ENCODE measurements around the gene OTUD7B. TPM values are rescaled to one million over a fixed set of nuclear protein-coding genes. Genes with fewer than 3 reads are reported as not detected.

Gene OTUD7B
- total RNA-seq, 1 experiment from 2014 or later, result 11.5 TPM

DNA sequence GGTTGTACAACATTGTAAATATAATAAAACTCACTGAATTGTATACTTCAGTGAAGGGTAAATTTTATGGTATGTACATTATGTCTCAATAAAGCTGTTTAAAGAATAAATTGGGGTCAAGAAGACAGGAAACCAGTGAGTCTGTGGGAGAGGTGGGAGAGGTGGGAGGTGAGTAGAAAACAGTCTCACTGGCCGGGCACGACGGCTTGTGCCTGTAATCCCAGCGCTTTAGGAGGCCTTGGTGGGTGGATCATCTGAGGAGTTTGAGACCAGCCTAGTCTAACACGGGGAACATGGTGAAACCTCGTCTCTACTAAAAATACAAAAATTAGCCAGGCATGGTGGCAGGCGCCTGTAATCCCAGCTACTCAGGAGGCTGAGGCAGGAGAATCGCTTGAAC, 78.1 kb downstream of the OTUD7B start:
- Histone ChIP-seq H3K27me3 (ENCODE audit: low read length) (no peaks in the 10 kb centered on the region), H3K4me2 (ENCODE audit: low read length) (no peak overlapping the region), H3K27ac (ENCODE audit: low read length) (no peak overlapping the region), H3K4me3 (ENCODE audit: low read length) (no peak overlapping the region), H3K9ac (ENCODE audit: low read length) (no peak overlapping the region), H3K4me1 (ENCODE audit: insufficient read depth, low read length) (peaks cover 38% of the 10 kb centered on the region), H3K9me3 (ENCODE audit: low read length) (no peaks in the 10 kb centered on the region), H3F3A (ENCODE audit: low read length, unreplicated experiment) (no peaks in the 10 kb centered on the region), H3K36me3 (ENCODE audit: low read depth, low read length) (no peaks in the 10 kb centered on the region), H2AFZ (ENCODE audit: low read length) (no peak overlapping the region), H3K9me2 (replicated peaks; ENCODE audit: low read length) (no peaks in the 10 kb centered on the region), H3K79me2 (ENCODE audit: low read length) (peaks cover 2% of the 10 kb centered on the region), H4K20me1 (ENCODE audit: low read length) (no peaks in the 10 kb centered on the region)
- ChIA-PET POLR2A (ENCODE audit: unreplicated experiment) (interaction anchor here (0.7 kb wide), 1 partner anchor 47 kb away, joined by 6 read pairs; no protein-coding TSS in a partner anchor), CTCF (no interaction called here)
- intact Hi-C loops (cut with micrococcal nuclease), result no loop called here
- DNase-seq (no peak), ATAC-seq (peak; percentile 5)
- TF ChIP-seq, protein P1, sequence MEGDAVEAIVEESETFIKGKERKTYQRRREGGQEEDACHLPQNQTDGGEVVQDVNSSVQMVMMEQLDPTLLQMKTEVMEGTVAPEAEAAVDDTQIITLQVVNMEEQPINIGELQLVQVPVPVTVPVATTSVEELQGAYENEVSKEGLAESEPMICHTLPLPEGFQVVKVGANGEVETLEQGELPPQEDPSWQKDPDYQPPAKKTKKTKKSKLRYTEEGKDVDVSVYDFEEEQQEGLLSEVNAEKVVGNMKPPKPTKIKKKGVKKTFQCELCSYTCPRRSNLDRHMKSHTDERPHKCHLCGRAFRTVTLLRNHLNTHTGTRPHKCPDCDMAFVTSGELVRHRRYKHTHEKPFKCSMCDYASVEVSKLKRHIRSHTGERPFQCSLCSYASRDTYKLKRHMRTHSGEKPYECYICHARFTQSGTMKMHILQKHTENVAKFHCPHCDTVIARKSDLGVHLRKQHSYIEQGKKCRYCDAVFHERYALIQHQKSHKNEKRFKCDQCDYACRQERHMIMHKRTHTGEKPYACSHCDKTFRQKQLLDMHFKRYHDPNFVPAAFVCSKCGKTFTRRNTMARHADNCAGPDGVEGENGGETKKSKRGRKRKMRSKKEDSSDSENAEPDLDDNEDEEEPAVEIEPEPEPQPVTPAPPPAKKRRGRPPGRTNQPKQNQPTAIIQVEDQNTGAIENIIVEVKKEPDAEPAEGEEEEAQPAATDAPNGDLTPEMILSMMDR (conservative IDR thresholded peaks at IDR 0.05; ENCODE audit: low read depth, low read length), result no peak
- TF ChIP-seq EZH2phosphoT487 (IDR thresholded peaks at IDR 0.05; ENCODE audit: borderline replicate concordance, low read length) (no peak), EZH2 (IDR thresholded peaks at IDR 0.05; ENCODE audit: low read length, unreplicated experiment) (no peak)
- no TSS peak for BruUV-seq (replicated peaks)

DNA sequence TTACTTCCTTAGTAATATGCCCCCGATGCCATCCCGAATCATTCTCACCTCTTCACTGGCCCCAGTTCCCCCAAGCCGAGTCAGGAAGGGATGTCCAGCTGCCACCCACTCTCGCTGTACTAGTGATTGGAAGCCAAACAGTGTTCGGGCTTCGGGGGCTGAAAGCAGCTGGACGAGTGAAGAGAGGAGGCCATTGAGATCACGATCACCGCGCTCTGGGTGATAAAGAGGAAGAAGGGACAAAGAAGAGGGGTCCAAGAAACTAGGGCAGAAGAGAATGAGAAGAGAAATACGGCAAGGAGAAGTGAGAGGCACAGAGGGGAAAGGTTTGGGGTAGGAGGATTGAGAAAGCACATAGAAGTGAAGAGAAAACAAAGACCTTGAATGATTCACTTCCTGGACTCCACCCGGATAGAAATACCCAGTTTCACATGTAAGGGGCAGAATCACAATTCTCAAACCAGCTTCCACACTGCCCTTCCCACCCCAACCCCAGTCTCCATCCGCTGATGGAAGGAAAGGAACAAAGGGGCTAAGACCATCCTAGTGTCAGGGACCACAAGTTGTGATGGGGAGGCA, 79.2 kb downstream of the OTUD7B start:
- TF ChIP-seq EZH2 (IDR thresholded peaks at IDR 0.05; ENCODE audit: low read length, unreplicated experiment), result no peak
- TF ChIP-seq, protein P1 (conservative IDR thresholded peaks at IDR 0.05; ENCODE audit: low read depth, low read length), result 0 out of 2 replicates have a peak, but pooled peaks have one; percentile 8
- no peaks in the 10 kb centered on the region for H3K9me2 ChIP-seq (replicated peaks; ENCODE audit: low read length)
- ChIA-PET POLR2A (ENCODE audit: unreplicated experiment) (no interaction called here), CTCF (no interaction called here)
- H4K20me1 ChIP-seq (ENCODE audit: low read length), result peaks cover 9% of the 10 kb centered on the region; the same call in 1 of the 2 replicates
- peak overlapping the region; percentile 63 for H2AFZ ChIP-seq (ENCODE audit: low read length)
- H3K9me3 ChIP-seq (ENCODE audit: low read length), result no peaks in the 10 kb centered on the region
- peaks cover 9% of the 10 kb centered on the region for H3K36me3 ChIP-seq (ENCODE audit: low read depth, low read length)
- intact Hi-C loops (cut with micrococcal nuclease), result no loop called here
- H3K27ac ChIP-seq (ENCODE audit: low read length), result peak overlapping the region; percentile 54
- H3K27me3 ChIP-seq (ENCODE audit: low read length), result no peaks in the 10 kb centered on the region
- H3K79me2 ChIP-seq (ENCODE audit: low read length), result peaks cover 13% of the 10 kb centered on the region
- H3K4me1 ChIP-seq (ENCODE audit: insufficient read depth, low read length), result peaks cover 34% of the 10 kb centered on the region
- no peaks in the 10 kb centered on the region for H3F3A ChIP-seq (ENCODE audit: low read length, unreplicated experiment)
- no peak overlapping the region for H3K9ac ChIP-seq (ENCODE audit: low read length)
- peak overlapping the region; percentile 43 for H3K4me2 ChIP-seq (ENCODE audit: low read length)
- peak overlapping the region; percentile 16; the same call in 1 of the 2 replicates for H3K4me3 ChIP-seq (ENCODE audit: low read length)
- DNase-seq, result peak; percentile 31
- no peak for ATAC-seq
- BruUV-seq (replicated peaks), result no TSS peak

DNA sequence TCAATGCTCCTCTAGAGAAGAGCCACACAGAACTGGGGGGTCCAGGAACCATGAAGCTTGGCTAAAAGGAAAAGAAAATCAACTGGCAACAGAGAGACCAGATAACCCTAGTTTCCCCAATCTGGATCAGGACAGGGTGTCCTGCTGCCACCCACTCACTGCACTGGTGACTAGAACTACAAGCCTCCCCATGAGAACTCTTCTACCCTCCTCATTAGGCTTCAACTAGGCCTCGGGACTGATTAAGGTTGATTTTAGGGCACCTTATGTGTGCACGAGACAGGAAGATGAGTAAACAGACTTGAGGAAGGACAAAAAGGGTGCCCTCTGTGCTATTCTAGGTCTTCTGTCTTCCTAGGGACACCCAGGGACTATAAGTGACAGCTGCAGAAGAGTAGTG, 80.7 kb downstream of the OTUD7B start:
- intact Hi-C loops (cut with micrococcal nuclease), result no loop called here
- H3K9me3 ChIP-seq (ENCODE audit: low read length), result no peaks in the 10 kb centered on the region
- no peak overlapping the region for H3K9ac ChIP-seq (ENCODE audit: low read length)
- peaks cover 23% of the 10 kb centered on the region for H3K36me3 ChIP-seq (ENCODE audit: low read depth, low read length)
- DNase-seq, result no peak
- TF ChIP-seq EZH2 (IDR thresholded peaks at IDR 0.05; ENCODE audit: low read length, unreplicated experiment) (no peak), EZH2phosphoT487 (IDR thresholded peaks at IDR 0.05; ENCODE audit: borderline replicate concordance, low read length) (no peak)
- TF ChIP-seq, protein P1 (conservative IDR thresholded peaks at IDR 0.05; ENCODE audit: low read depth, low read length), result no peak
- ChIA-PET POLR2A (ENCODE audit: unreplicated experiment) (no interaction called here), CTCF (no interaction called here)
- peaks cover 21% of the 10 kb centered on the region; the same call in 1 of the 2 replicates for H4K20me1 ChIP-seq (ENCODE audit: low read length)
- H2AFZ ChIP-seq (ENCODE audit: low read length), result no peak overlapping the region
- no peak overlapping the region for H3K4me2 ChIP-seq (ENCODE audit: low read length)
- H3K4me1 ChIP-seq (ENCODE audit: insufficient read depth, low read length), result peaks cover 41% of the 10 kb centered on the region
- no peak for ATAC-seq
- H3K27ac ChIP-seq (ENCODE audit: low read length), result no peak overlapping the region
- H3K79me2 ChIP-seq (ENCODE audit: low read length), result peaks cover 28% of the 10 kb centered on the region
- no peaks in the 10 kb centered on the region for H3K27me3 ChIP-seq (ENCODE audit: low read length)
- no TSS peak for BruUV-seq (replicated peaks)
- no peaks in the 10 kb centered on the region for H3F3A ChIP-seq (ENCODE audit: low read length, unreplicated experiment)
- H3K9me2 ChIP-seq (replicated peaks; ENCODE audit: low read length), result no peaks in the 10 kb centered on the region
- H3K4me3 ChIP-seq (ENCODE audit: low read length), result no peak overlapping the region

Measured in PC-3 (cell line).